GM19438 (cell line): ENCODE data around the gene GALNT2.

Experiments
- ATAC-seq: cut with Tn5 transposase; IDR thresholded peaks from one replicate; pipeline ENCODE4 v1.9.1; 2021; ENCODE audit warnings: low read depth; ENCODE audit not compliant: unreplicated experiment

GALNT2 gene

DNA sequence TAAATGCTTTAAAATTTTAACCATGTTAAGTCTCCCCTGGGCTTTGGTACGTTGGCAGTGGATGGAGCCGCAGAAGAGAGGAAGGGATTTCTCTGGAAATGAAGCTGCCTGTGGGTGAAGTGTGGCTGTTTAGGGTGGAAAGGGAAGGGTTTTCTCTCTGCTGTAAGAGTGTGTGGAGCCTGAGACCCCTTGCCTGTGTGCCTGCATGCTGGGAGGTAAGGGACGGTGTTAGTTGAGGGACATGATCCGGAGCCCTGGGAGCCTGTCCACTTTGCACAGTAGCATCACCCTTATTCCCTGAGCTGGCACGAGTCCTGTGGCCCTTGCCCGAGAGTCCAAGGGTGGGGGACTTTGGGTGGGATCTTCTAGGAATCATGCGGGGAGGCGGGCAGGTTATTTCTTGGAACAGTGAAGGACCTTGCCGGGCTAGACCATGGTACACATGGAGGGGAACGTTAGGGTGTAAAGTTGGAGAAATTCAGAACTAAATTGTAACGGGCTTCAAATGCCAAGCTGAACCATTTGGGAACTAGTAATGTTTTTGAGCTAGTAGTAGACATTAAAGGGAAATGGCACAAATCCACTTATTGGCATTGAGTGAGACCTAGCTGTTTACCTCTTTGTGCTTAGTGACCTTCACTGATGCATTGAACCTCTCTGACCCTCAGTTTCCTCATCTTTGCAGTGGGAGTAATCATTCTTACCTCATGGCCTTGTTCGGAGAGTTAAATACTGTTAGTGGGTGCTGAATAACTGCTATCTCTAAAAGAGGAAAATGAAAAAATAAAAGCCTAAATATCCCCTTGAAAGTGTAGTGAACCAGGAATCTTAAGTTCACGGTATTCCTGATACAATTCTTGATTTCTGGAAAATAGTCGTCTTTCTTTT is 3.5 kb downstream of the GALNT2 start:
- ATAC-seq = no peak

DNA sequence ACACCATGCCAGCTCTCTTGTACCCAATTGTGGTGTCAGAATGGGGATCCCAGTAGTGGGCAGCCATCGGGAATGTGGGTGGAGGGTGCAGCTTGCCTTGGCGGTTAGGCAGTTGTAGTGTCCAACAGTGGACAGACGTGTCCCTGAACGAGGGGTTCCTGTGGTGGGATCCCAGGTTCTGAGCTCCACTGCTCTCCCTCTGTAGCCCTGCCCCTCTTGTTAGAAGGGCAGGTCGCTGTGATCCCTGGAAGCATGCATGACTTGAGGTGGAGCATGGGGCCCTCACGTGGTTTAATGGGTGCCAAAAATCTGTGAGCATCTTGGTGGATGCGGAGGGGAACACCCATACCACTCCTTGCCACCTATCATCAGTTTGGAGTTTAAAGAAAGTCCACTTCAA is 4.3 kb downstream of the GALNT2 start:
- ATAC-seq = no peak

- no peak for ATAC-seq
Observed at GRCh38 chr1:230072296-230072695, 5.3 kb downstream of the GALNT2 start.

DNA sequence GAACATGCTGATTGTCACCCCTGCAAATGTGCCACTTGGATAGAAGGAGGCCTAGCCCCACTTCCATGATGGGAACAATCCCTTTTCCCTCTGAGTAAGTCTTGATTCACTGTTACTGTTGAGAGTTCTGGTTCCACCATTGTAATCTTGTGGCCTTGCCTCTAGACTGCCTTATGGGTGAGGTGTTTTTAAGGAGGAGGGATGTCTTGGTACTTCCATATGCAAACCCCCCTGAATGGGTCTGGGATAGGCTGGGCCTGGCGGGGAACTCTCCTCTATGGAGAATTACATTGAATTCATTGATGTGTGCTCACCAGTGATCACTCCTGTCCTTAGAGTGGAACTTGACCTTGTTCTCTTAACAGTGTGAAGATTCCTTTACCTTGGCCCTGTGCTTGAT is 5.8 kb downstream of the GALNT2 start:
- ATAC-seq = no peak

- no peak for ATAC-seq
Observed at GRCh38 chr1:230073371-230074035, 6.5 kb downstream of the GALNT2 start.

- ATAC-seq = no peak
Observed at GRCh38 chr1:230074270-230074669, 7.2 kb downstream of the GALNT2 start.

DNA sequence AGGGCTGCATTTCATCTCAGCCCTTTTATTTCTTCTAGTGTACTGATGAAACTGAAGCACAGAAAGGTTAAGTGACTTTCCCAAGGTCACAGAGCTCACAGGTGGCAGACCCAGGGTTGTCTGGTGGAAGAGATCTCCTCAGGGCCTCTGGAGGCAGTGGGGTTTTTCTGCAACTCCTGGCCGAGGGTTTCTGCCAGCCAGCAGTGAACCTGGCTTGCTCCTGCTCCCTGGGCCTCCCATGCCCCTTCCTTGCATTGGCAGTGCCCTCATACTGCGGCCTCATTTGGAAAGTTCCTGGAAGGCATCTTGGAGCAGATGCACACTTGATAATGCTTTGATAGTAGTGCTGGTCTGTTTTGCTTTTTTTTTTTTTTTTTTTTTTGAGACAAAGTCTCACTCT is 7.7 kb downstream of the GALNT2 start:
- no peak for ATAC-seq

DNA sequence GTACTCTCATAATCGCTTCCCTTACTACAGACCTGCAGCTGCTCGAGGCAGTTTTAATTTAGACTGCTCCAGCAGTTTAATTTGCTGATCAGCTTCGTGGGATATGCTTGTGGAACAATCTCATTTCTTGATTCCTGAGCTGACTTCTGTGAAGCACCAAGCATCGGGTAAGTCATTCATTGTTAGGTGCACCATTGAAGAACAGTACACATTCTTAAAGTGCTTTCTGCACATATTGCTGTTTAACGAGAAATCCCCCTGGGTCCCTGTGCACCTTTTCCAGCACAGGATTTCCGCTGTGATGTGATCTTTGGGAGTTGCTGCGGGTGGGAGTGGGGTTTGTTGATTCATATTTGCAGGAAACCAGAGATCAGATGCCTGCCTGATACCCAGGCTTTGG is 9.1 kb downstream of the GALNT2 start:
- ATAC-seq = no peak

DNA sequence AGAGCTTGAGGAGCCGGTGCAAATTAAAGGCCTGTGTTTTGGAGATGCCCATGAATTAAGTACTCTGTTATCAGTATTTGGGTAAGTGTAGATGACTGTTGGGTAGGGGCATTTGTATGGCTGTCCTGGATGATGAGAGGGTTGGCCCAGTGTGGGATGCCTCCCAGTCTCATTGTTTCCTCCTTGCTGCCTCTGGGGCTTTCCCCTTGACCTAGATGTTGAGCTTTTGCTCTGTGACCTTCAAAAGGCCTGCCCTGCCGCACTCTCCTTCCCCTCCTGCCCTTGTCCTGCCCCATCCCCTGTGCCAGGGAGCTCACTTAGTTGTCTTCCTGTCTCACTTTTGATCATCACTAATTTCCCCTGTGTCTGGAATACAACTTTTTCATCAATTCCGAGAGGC is 10.0 kb downstream of the GALNT2 start:
- no peak for ATAC-seq

GRCh38 chr1:230077436-230078213 is 10.6 kb downstream of the GALNT2 start:
- ATAC-seq = no peak

- ATAC-seq = no peak
Observed at GRCh38 chr1:230079199-230080024, 12.4 kb downstream of the GALNT2 start.

DNA sequence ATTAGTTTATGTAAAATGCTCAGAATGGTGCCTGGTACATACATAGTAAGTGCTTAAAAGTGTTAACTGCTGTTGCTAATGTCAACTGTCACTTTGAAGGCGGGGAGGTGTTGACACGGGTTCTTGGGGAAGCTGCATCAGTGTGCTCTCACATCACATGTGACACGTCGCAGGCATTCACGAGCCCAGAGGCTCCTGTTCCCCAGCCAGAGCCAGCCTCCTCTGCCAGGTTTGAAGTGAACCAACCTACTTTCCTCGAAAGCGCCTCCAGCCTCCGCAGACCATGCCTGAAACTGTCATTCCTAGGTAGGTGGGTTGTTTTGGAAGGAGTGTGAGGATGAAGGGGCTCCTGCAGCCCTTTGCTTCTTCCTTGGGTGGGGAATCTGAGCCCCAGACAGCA is 13.8 kb downstream of the GALNT2 start:
- no peak for ATAC-seq

GRCh38 chr1:230081751-230082150 is 14.7 kb downstream of the GALNT2 start:
- ATAC-seq = no peak

- no peak for ATAC-seq
Observed at GRCh38 chr1:230082211-230082610, 15.2 kb downstream of the GALNT2 start.

DNA sequence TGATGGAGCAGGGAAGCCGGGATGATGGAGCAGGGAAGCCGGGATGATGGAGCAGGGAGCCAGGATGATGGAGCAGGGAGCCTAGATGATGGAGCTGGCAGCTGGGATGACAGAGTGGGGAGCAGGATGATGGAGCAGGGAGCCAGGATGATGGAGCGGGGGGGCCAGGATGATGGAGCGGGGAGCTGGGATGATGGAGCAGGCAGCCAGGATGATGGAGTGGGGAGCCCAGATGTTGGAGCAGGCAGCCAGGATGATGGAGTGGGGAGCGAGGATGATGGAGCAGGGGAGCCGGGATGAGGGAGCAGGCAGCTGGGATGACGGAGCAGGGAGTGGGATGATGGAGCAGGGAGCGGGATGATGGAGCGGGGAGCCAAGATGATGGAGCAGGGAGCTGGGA is 16.0 kb downstream of the GALNT2 start:
- no peak for ATAC-seq

DNA sequence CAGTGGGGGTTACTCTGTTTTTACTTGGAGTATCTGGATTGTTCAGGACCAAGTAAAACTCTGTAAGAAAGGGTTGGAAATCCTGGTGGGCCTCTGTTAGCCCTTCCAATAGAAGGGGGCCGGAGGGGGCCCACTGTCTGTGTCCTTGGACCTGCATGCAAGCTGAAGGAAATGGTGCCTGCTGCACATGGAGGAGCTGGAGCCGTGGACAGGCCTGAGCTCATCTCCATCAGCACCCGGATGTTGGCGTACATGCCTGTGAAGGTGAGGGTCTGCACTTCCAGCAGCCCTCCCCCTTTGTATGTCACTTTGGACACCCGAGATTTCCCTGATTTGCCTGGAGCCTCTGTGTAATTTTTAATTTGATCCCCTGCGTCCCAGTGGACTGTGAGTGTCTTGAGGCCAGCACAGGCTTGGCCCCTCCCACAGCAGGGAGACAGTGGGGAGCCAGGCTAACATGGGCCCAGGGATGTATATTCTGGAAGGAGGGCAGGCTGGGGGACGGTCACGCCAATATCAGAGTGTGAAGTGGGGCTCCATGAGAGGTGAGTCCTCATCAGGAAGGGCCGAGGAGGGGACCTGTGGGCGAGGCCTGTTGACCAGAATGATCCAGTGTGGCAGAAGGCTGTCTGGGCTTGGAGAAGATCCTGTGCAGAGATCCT is 16.8 kb downstream of the GALNT2 start:
- no peak for ATAC-seq

GRCh38 chr1:230084408-230085177 is 17.6 kb downstream of the GALNT2 start:
- ATAC-seq = no peak

DNA sequence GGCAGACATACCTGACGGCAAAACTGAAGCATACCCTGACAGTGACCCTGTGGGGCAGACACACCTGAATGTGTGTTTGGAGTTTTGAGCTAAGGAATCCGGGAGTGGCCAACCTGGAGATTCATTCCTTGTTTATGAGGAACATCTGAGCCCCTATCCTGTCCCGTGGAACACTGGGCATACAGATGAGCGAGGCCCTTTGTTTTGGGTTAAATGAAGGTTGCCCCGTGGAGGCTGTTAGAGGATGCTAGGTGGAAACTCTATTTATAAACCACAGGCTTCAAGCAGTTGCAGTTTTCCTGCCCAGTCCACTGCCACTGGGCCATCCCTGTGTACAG is 18.1 kb downstream of the GALNT2 start:
- no peak for ATAC-seq

- no peak for ATAC-seq
Observed at GRCh38 chr1:230086151-230086550, 19.1 kb downstream of the GALNT2 start.
